Measurements from ENCODE around the gene RNF186.

DNA sequence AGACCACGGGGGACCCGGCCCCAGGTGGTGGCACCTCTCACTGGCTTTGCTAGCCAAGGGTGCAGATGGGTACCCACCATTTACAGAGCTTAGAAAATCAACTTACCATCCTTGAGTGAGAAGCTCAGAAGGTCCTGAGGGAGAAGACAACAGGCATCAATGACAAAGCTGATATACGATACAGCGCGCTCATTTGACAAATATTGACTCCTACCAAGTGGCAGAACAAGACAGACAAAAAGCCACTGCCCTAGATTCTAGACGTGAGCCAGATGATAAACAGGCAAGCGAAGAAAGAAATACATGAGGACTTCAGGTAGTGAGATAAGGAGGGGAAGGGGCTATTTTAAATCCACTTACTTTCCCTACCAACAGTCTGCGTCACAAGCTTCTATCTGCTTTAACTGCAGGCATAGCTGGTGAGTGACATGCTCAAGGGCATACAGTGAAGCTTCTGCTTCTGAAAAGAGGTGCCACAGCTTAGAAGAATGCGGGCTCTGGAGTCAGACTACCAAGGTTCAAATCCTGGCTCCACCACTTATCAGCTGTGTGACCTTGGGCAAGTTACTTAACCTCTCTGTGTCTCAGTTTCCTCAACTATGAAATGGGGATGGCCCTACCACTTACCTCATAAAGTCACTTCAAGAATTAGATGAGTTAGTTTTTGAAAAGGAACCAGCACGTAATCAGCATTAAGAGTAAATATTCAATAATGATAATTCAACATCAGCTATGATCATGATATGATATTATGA lies 44.5 kb downstream of the RNF186 start:
- no peak for TF ChIP-seq POLR2A (IDR thresholded peaks at IDR 0.05)
- TF ChIP-seq CTCF (IDR thresholded peaks at IDR 0.05), result no peak
- TF ChIP-seq POLR2AphosphoS5 (IDR thresholded peaks at IDR 0.05), result no peak
- no peak for TF ChIP-seq EP300 (IDR thresholded peaks at IDR 0.05)

Data from stomach (tissue), 4 donors.